ENCODE measurements around the gene CISD2.

GRCh38 chr4:102832105-102832504, 36.7 kb upstream of the CISD2 start:
- TF ChIP-seq CTCF (IDR thresholded peaks at IDR 0.05; ENCODE audit: borderline replicate concordance, extremely low read depth, low read length, poor library complexity, severe bottlenecking) (no peak), EZH2 (IDR thresholded peaks at IDR 0.05; ENCODE audit: borderline replicate concordance, low read depth, low read length, severe bottlenecking) (no peak)
